Measurements from ENCODE around the gene HBE1.
"Not testable (repeated sequence)": the region's sequence is repeated elsewhere in the genome, so short reads cannot be mapped to it uniquely, and the experiment has no call there.

Gene HBE1

DNA sequence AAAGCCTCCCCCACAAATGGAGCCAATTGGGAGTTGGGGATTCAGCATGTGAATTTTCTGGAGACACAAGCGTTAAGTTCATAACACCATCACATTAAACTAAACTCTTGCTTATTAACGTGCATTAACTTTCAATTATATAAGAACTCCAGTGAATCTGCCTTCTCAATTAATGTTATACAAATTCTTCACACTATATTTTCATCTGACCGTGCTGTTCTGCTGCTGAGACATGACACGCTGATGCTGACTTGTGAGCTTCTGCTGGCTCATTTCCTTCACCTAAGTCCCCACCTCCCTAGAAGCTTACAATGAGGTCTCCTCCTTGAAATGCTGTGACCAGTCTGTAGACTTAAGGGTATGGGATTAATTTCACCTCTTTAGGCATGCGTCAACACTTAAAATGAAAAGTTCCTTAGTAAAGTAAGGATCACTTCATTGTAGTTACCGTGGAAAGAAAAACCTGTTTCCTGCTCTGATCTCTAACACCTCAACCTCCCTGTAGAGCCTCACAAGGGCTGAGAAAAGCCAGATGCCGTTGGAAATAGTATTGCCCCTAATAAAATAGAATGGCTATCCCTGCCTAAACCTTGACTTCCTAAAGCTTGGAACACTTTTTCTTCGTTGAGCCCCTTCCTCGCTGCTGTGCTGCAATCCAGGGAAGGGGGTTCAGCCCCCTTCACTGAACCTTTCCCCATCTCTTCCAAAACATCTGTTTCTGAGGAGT lies 17.4 kb downstream of the HBE1 start:
- H3K36me3 ChIP-seq (ENCODE audit: control insufficient read depth, insufficient read depth, low read length): no peaks in the 10 kb centered on the region
- H3K27ac ChIP-seq (ENCODE audit: low read depth, low read length): no peak overlapping the region
- no peaks in the 10 kb centered on the region for H3K9me3 ChIP-seq (ENCODE audit: control insufficient read depth, insufficient read depth, low read depth, low read length)
- peaks cover 3% of the 10 kb centered on the region; the same call in 1 of the 2 replicates for H3K27me3 ChIP-seq (ENCODE audit: control insufficient read depth, insufficient read depth, low read length)
- H3K4me1 ChIP-seq (ENCODE audit: control insufficient read depth, insufficient read depth, low read length): peaks cover 4% of the 10 kb centered on the region; the same call in 1 of the 2 replicates
- no peak overlapping the region for H3K9ac ChIP-seq (ENCODE audit: low read length)
- H3K4me3 ChIP-seq (ENCODE audit: low read depth, low read length): no peak overlapping the region

GRCh38 chr11:5251746-5252145 lies 18.0 kb downstream of the HBE1 start:
- no peak overlapping the region for H3K9ac ChIP-seq (ENCODE audit: low read length)
- peaks cover 1% of the 10 kb centered on the region; the same call in 1 of the 2 replicates for H3K4me1 ChIP-seq (ENCODE audit: control insufficient read depth, insufficient read depth, low read length)
- H3K27me3 ChIP-seq (ENCODE audit: control insufficient read depth, insufficient read depth, low read length): peaks cover 1% of the 10 kb centered on the region; the same call in 1 of the 2 replicates
- no peak overlapping the region for H3K4me3 ChIP-seq (ENCODE audit: low read depth, low read length)
- no peaks in the 10 kb centered on the region for H3K9me3 ChIP-seq (ENCODE audit: control insufficient read depth, insufficient read depth, low read depth, low read length)
- no peaks in the 10 kb centered on the region for H3K36me3 ChIP-seq (ENCODE audit: control insufficient read depth, insufficient read depth, low read length)
- H3K27ac ChIP-seq (ENCODE audit: low read depth, low read length): no peak overlapping the region

DNA sequence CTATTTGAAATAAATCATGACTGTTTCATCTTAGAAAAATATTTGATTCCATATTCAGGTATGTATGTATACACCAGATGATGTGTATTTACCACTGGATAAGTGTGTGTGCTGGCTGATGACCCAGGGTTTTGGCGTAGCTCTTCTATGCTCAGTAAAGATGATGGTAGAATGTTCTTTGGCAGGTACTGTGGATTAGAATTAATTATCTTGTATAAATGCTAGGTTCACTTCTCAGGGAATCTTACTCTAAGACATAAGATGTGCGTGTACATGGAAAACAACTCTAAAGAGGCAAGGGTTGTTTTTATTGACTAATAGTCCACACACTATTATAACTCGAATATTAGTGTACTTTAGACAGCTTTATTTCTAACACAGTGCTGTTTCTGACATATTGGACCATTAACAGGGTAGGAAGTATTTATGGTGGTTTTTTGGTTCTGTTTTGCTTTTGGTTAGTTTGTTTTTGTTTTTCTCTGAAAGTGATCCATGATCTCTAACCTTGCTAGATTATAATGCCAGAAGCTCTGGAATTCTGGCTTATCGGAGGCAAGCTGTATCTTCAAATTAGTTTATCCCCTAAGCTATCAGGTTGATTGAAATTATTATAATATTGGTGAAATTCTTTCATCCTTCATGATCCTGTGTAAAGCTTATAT lies 19.1 kb downstream of the HBE1 start:
- no peaks in the 10 kb centered on the region for H3K4me1 ChIP-seq (ENCODE audit: control insufficient read depth, insufficient read depth, low read length)
- H3K27ac ChIP-seq (ENCODE audit: low read depth, low read length): no peak overlapping the region
- H3K9ac ChIP-seq (ENCODE audit: low read length): no peak overlapping the region
- H3K9me3 ChIP-seq (ENCODE audit: control insufficient read depth, insufficient read depth, low read depth, low read length): no peaks in the 10 kb centered on the region
- no peaks in the 10 kb centered on the region for H3K36me3 ChIP-seq (ENCODE audit: control insufficient read depth, insufficient read depth, low read length)
- H3K27me3 ChIP-seq (ENCODE audit: control insufficient read depth, insufficient read depth, low read length): no peaks in the 10 kb centered on the region
- H3K4me3 ChIP-seq (ENCODE audit: low read depth, low read length): no peak overlapping the region

GRCh38 chr11:5249807-5250396 lies 19.8 kb downstream of the HBE1 start, which contains the start of gene HBG1:
HBG1 (minus strand) TSS chr11:5249857; CDS start chr11:5249804, 53 bp downstream.
- not testable (repeated sequence) for H3K4me3 ChIP-seq (ENCODE audit: low read depth, low read length); H3K27ac ChIP-seq (ENCODE audit: low read depth, low read length); H3K9ac ChIP-seq (ENCODE audit: low read length); H3K27me3 ChIP-seq (ENCODE audit: control insufficient read depth, insufficient read depth, low read length); H3K9me3 ChIP-seq (ENCODE audit: control insufficient read depth, insufficient read depth, low read depth, low read length); H3K36me3 ChIP-seq (ENCODE audit: control insufficient read depth, insufficient read depth, low read length); H3K4me1 ChIP-seq (ENCODE audit: control insufficient read depth, insufficient read depth, low read length)

DNA sequence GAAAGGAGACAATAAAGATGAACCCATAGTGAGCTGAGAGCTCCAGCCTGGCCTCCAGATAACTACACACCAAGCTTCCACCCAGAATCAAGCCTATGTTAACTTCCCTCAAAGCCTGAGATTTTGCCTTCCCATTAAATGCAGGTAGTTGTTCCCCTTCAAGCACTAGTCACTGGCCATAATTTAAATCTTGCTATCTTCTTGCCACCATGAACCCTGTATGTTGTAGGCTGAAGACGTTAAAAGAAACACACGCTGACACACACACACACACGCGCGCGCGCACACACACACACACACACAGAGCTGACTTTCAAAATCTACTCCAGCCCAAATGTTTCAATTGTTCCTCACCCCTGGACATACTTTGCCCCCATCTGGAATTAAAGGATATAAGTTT lies 21.2 kb downstream of the HBE1 start:
- not testable (repeated sequence) for H3K4me1 ChIP-seq (ENCODE audit: control insufficient read depth, insufficient read depth, low read length); H3K9ac ChIP-seq (ENCODE audit: low read length); H3K9me3 ChIP-seq (ENCODE audit: control insufficient read depth, insufficient read depth, low read depth, low read length); H3K27me3 ChIP-seq (ENCODE audit: control insufficient read depth, insufficient read depth, low read length); H3K36me3 ChIP-seq (ENCODE audit: control insufficient read depth, insufficient read depth, low read length); H3K27ac ChIP-seq (ENCODE audit: low read depth, low read length); H3K4me3 ChIP-seq (ENCODE audit: low read depth, low read length)

GRCh38 chr11:5247472-5248192 lies 22.1 kb downstream of the HBE1 start:
- H3K27ac ChIP-seq (ENCODE audit: low read depth, low read length): no peak overlapping the region
- H3K27me3 ChIP-seq (ENCODE audit: control insufficient read depth, insufficient read depth, low read length): no peaks in the 10 kb centered on the region
- H3K9me3 ChIP-seq (ENCODE audit: control insufficient read depth, insufficient read depth, low read depth, low read length): no peaks in the 10 kb centered on the region
- H3K4me1 ChIP-seq (ENCODE audit: control insufficient read depth, insufficient read depth, low read length): no peaks in the 10 kb centered on the region
- no peak overlapping the region for H3K4me3 ChIP-seq (ENCODE audit: low read depth, low read length)
- H3K9ac ChIP-seq (ENCODE audit: low read length): no peak overlapping the region
- no peaks in the 10 kb centered on the region for H3K36me3 ChIP-seq (ENCODE audit: control insufficient read depth, insufficient read depth, low read length)

GRCh38 chr11:5246772-5247471 lies 22.8 kb downstream of the HBE1 start:
- Histone ChIP-seq H3K27ac (ENCODE audit: low read depth, low read length) (no peak overlapping the region), H3K9me3 (ENCODE audit: control insufficient read depth, insufficient read depth, low read depth, low read length) (no peaks in the 10 kb centered on the region), H3K4me1 (ENCODE audit: control insufficient read depth, insufficient read depth, low read length) (no peaks in the 10 kb centered on the region), H3K9ac (ENCODE audit: low read length) (no peak overlapping the region), H3K27me3 (ENCODE audit: control insufficient read depth, insufficient read depth, low read length) (no peaks in the 10 kb centered on the region), H3K4me3 (ENCODE audit: low read depth, low read length) (no peak overlapping the region), H3K36me3 (ENCODE audit: control insufficient read depth, insufficient read depth, low read length) (no peaks in the 10 kb centered on the region)

DNA sequence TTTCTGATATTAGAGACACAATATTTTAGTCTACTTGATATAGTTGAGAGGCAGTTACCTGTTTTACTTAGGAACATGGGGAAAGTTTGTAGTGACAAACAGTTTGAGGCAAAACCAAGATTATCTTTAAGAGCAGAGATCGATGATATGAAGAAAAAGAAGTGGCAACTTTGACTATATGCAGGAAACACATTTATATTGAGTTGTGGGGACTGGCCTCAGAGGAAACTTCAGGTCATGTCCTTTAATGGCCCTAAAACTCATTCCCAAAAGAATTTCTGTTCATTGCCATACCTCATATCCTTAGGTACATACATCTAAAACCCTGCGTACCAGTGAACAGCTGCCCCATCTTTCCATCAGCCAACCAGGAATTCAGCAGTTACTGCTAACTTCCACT lies 24.6 kb downstream of the HBE1 start:
- Histone ChIP-seq H3K9ac (ENCODE audit: low read length) (no peak overlapping the region), H3K36me3 (ENCODE audit: control insufficient read depth, insufficient read depth, low read length) (no peaks in the 10 kb centered on the region), H3K9me3 (ENCODE audit: control insufficient read depth, insufficient read depth, low read depth, low read length) (no peaks in the 10 kb centered on the region), H3K4me1 (ENCODE audit: control insufficient read depth, insufficient read depth, low read length) (no peaks in the 10 kb centered on the region), H3K27ac (ENCODE audit: low read depth, low read length) (no peak overlapping the region), H3K4me3 (ENCODE audit: low read depth, low read length) (no peak overlapping the region), H3K27me3 (ENCODE audit: control insufficient read depth, insufficient read depth, low read length) (no peaks in the 10 kb centered on the region)

- Histone ChIP-seq H3K27ac (ENCODE audit: low read depth, low read length) (no peak overlapping the region), H3K27me3 (ENCODE audit: control insufficient read depth, insufficient read depth, low read length) (no peaks in the 10 kb centered on the region), H3K9ac (ENCODE audit: low read length) (no peak overlapping the region), H3K9me3 (ENCODE audit: control insufficient read depth, insufficient read depth, low read depth, low read length) (no peaks in the 10 kb centered on the region), H3K4me3 (ENCODE audit: low read depth, low read length) (no peak overlapping the region), H3K4me1 (ENCODE audit: control insufficient read depth, insufficient read depth, low read length) (no peaks in the 10 kb centered on the region), H3K36me3 (ENCODE audit: control insufficient read depth, insufficient read depth, low read length) (no peaks in the 10 kb centered on the region)
Observed at GRCh38 chr11:5243816-5244180, 25.9 kb downstream of the HBE1 start.

DNA sequence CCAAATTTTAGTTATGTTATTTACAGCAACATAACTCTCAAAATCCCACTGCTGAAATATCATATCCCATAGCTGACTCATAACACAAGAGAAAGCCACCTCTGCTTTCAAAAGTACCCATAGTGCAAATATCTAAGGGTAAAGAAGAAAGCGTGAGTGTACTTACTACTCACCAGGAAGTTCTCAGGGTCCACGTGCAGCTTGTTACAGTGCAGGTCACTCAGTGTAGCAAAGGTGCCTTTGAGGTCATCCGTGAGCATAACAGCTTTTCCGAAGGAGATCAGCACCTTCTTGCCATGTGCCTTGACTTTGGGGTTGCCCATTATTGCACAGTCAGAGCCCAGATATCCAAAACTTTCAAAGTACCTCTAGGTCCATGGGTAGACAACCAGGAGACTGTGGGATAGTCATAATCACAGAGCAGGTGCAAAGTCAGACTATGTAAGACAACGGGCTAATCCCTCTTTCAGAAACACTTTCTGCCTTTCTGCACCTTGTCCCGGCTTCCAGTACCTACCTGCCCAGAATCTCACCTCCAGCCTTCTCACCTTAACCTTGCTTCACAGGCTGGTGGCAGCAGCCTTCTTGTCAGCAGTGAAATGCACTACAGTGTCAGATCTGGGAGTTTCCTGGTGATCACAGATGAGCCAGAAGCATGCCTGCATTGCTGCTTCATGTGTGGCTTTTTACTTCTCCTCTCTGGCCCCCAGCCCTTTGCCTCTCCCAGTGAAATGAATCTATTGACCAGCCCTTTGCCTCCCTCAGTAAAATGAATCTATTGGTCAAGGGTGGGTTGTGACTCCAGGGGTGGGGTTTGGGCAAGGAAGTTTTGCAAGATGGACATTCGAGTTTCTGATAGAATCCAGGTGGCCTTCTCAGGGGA lies 26.6 kb downstream of the HBE1 start:
- H3K9ac ChIP-seq (ENCODE audit: low read length): no peak overlapping the region
- H3K9me3 ChIP-seq (ENCODE audit: control insufficient read depth, insufficient read depth, low read depth, low read length): no peaks in the 10 kb centered on the region
- no peak overlapping the region for H3K27ac ChIP-seq (ENCODE audit: low read depth, low read length)
- no peaks in the 10 kb centered on the region for H3K36me3 ChIP-seq (ENCODE audit: control insufficient read depth, insufficient read depth, low read length)
- no peaks in the 10 kb centered on the region for H3K4me1 ChIP-seq (ENCODE audit: control insufficient read depth, insufficient read depth, low read length)
- no peaks in the 10 kb centered on the region for H3K27me3 ChIP-seq (ENCODE audit: control insufficient read depth, insufficient read depth, low read length)
- no peak overlapping the region for H3K4me3 ChIP-seq (ENCODE audit: low read depth, low read length)
